RWPE1 (cell line): ENCODE measurements around the gene MYO1D.

Experiments
- CTCF ChIA-PET: fragments of 350-600 bp; sonication (Branson Sonifier 250); formaldehyde crosslinking; extraction: SDS; loops from one replicate; lab custom pipeline; 2021; lab: Yijun Ruan, JAX
- POLR2A ChIA-PET: fragments of 400-600 bp; formaldehyde crosslinking; extraction: SDS; loops from one replicate; lab custom pipeline; 2020; ENCODE audit warnings: antibody characterized with exemption; ENCODE audit not compliant: low non-redundant PET; lab: Yijun Ruan, JAX
- DNase-seq: peaks from one replicate; pipeline ENCODE4 v3.0.0; 2012; ENCODE audit warnings: low spot score
- H3K27ac ChIP-seq: fragments of 450-650 bp; 2 replicates; pipeline ENCODE4 v1.5.1; 2017
- CTCF ChIP-seq: fragments of 450-650 bp; conservative IDR thresholded peaks from 2 replicates; pipeline ENCODE4 v1.5.1; 2017; ENCODE audit warnings: low read depth, mild to moderate bottlenecking

Gene MYO1D

GRCh38 chr17:32485261-32486110 is 391.4 kb downstream of the MYO1D start:
- peak overlapping the region; percentile 71 for H3K27ac ChIP-seq
- no peak for TF ChIP-seq CTCF
- POLR2A ChIA-PET: no interaction called here
- DNase-seq: no peak
- CTCF ChIA-PET: no interaction called here

DNA sequence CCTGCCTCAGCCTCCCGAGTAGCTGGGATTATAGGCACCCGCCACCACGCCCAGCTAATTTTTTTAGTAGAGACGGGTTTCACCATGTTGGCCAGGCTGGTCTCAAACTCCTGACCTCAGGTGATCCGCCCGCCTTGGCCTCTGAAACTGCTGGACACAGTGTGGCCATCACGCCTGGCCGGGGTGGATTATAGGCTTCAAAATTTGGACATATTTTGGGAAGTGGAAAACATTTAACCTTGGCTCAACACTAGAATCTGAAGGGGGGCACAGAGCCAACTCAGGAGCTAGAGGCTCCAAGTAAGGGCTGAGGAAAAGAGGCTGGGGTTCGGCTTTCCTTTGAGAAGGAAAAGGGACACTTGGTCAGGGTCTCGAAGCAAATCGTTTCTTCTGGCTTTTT is 392.3 kb downstream of the MYO1D start:
- peak overlapping the region; percentile 62 for H3K27ac ChIP-seq
- no peak for DNase-seq
- TF ChIP-seq CTCF: no peak
- POLR2A ChIA-PET: no interaction called here
- CTCF ChIA-PET: interaction anchor here (0.6 to 1.5 kb wide), 2 partner anchors 23 to 51 kb away, joined by 3 to 8 read pairs; no protein-coding TSS in a partner anchor

GRCh38 chr17:32484041-32484461 is 392.9 kb downstream of the MYO1D start:
- no peak for TF ChIP-seq CTCF
- ChIA-PET CTCF (interaction anchor here (0.6 to 1.5 kb wide), 4 partner anchors 22 to 279 kb away, joined by 3 to 8 read pairs (median 6); no protein-coding TSS in a partner anchor), POLR2A (interaction anchor here (0.5 kb wide), 1 partner anchor 87 kb away, joined by 6 read pairs; no protein-coding TSS in a partner anchor)
- H3K27ac ChIP-seq: peak overlapping the region; percentile 62
- DNase-seq: no peak

DNA sequence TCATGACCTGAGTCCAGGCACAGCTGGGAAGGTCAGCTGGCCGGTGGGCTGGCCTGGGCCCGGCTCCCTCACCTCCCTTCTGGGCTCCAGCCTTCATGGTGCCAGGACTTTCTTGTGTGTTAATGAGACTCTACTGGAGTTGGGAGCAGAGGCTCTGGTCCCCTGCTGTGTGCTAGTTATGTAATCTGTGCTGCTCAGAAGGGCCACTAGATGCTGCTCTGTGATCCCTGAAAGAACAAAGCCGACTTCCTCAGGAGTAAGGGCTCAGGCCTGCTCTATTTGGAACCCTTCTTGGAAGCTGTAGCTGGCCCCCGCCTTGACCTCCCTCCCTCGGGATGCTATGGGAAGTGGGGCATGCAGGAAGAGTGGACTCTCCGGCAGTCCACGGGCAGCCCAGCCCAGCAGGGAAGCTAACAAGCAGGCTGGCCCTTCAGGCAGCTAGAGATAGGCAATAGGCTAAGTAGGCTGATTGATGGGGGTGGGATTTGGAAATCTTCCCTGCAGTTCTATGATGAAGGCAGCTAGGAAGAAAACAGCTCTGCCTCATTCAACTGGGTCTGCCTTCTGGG is 393.4 kb downstream of the MYO1D start:
- peak overlapping the region; percentile 62 for H3K27ac ChIP-seq
- DNase-seq: peak; percentile 56
- CTCF ChIA-PET: interaction anchor here (0.6 to 1.5 kb wide), 5 partner anchors 22 to 290 kb away, joined by 3 to 8 read pairs (median 4); no protein-coding TSS in a partner anchor
- POLR2A ChIA-PET: interaction anchor here (0.5 kb wide), 1 partner anchor 87 kb away, joined by 6 read pairs; no protein-coding TSS in a partner anchor
- TF ChIP-seq CTCF: peak; percentile 64

DNA sequence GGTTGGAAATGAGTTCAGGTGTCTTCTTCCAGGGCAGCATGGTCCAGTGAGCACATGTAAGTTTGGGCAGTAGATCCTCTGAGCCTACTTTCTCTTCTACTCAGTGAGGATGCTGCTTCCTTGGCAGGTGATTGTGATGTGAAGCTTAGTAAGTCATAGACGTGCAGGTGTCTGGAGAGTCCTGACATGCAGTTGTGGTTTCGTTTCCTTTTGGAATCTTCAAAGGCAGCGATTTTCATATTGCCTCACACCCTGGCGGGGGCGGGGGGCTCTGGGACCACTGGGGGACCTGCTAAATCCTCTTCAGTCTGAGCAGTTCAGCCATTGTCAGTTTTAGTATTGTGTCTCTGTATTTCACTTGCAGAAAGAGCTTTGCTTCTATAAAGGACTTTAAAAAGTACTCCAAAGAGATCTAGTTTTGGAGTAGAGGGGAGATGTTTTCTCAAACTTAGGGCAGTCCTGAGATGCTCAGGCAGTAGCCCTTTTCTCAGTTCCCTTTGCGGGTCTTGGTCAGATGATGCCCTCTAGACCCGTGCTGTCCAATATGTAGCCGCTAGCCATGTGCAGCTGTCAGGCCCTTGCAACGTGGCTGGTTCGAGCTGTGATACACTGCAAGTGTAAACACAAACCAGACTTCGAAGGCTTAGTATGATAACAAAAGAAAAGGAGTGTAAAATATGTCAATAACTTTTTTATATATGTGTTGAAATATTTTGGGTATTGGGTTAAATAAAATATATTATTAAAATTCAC is 394.2 kb downstream of the MYO1D start:
- H3K27ac ChIP-seq: peak overlapping the region; percentile 62
- POLR2A ChIA-PET: no interaction called here
- no peak for DNase-seq
- CTCF ChIA-PET: interaction anchor here (0.6 to 1.3 kb wide), 5 partner anchors 9 to 1268 kb away, joined by 3 read pairs; no protein-coding TSS in a partner anchor
- TF ChIP-seq CTCF: no peak

DNA sequence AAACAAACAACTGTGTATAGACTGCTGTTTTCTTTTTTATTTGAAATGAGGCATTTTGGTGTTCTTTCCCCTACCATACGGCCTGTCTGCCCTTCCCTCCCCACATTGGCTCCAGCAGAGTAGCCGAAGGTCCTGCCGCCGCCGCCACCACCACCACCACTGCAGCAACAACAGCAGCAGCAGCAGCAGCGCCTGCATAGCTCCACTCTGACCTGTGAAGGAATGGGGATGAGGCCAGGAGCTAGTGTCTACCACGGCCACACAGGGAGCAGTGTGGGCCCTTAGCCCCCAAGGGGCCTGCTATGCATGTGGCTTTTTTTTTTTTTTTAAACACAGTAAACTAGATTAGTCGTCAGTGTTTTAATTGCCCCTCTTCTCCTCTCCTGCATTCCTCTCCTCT is 395.7 kb downstream of the MYO1D start:
- H3K27ac ChIP-seq: no peak overlapping the region
- ChIA-PET CTCF (interaction anchor here (0.6 to 0.7 kb wide), 2 partner anchors 168 to 288 kb away, joined by 3 to 4 read pairs; no protein-coding TSS in a partner anchor), POLR2A (no interaction called here)
- DNase-seq: no peak
- no peak for TF ChIP-seq CTCF
